Kasumi-1 (cell line): ENCODE measurements around the gene UROC1.

Source experiments
- DNase-seq, 2 experiments: peaks; one replicate each; lab custom pipeline; 2025; lab: John Stamatoyannopoulos, UW

UROC1 gene

GRCh38 chr3:126494970-126495230, 22.7 kb downstream of the UROC1 start:
- no peak for DNase-seq

- DNase-seq: no peak
These were observed 23.2 kb downstream of the UROC1 start for GRCh38 chr3:126494204-126494969.

GRCh38 chr3:126493739-126494138, 23.8 kb downstream of the UROC1 start:
- peak; percentile 71 to 79 for DNase-seq

DNA sequence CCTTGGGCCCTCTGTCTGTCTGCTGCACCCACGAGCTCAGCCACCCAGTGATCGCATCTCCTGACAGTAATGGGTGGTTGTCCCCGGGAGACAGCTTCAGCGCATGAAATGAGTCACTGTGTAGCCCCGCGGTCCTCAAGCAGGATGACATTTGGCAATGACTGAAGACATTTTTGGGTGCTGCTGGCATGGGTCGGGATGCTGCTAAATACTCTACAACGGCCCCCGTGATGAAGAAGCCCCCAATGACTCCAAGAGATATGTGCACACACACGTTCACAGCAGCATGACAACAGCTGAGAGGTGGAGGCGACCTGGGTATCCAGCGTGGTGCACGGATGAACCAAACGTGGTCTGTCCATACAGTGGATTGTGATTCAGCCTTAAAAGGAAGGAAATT, 24.5 kb downstream of the UROC1 start:
- DNase-seq: no peak

GRCh38 chr3:126491221-126492013, 26.2 kb downstream of the UROC1 start:
- peak; percentile 8 to 16 for DNase-seq

DNA sequence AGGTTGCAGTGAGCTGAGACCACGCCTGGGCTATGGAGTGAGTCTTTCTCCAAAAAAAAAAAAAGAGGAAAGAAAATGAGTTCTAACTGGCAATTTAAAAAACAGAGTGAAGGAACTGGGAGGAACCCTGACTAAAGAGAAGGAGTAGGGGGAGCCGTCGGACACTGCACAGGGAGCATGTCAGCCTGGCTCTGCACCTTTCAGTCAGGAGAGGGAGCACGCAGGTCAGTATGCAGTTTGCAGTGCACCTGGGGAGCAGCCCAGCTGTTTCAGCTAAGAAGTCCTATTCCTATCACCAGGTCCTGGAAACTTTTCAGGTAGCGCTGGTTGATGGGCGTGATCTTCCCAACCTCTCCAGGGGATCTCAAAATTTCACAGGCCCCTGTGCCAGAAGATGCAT, 27.0 kb downstream of the UROC1 start:
- no peak for DNase-seq

- DNase-seq: no peak
These were observed 28.5 kb downstream of the UROC1 start for GRCh38 chr3:126488886-126489569.

GRCh38 chr3:126488185-126488584, 29.4 kb downstream of the UROC1 start:
- DNase-seq: peak in 1 of 2 experiments; percentile 21

- peak; percentile 40 to 47 for DNase-seq
These were observed 30.3 kb downstream of the UROC1 start for GRCh38 chr3:126487151-126487771.

GRCh38 chr3:126486360-126486847, 31.2 kb downstream of the UROC1 start:
- DNase-seq: no peak

DNA sequence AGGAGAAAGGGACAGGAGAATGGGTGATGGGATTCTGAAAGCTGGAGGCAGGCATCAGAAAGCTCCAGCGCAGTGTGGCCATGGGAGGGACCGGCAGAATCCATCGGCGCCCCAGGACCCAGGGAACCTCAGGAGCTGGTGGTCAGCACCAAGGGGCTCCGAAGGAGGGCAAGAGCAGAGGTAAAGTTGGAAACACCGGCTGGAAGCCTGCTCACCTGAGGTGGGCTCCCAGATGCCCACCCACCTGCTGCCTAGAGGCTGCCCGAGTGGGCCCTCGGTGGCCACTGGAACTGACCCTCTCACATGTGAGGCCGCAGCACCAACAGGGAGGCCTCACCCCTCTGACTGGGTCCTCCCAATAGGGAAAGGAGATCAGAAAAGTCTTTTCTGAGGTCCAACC, 31.6 kb downstream of the UROC1 start:
- DNase-seq: no peak

DNA sequence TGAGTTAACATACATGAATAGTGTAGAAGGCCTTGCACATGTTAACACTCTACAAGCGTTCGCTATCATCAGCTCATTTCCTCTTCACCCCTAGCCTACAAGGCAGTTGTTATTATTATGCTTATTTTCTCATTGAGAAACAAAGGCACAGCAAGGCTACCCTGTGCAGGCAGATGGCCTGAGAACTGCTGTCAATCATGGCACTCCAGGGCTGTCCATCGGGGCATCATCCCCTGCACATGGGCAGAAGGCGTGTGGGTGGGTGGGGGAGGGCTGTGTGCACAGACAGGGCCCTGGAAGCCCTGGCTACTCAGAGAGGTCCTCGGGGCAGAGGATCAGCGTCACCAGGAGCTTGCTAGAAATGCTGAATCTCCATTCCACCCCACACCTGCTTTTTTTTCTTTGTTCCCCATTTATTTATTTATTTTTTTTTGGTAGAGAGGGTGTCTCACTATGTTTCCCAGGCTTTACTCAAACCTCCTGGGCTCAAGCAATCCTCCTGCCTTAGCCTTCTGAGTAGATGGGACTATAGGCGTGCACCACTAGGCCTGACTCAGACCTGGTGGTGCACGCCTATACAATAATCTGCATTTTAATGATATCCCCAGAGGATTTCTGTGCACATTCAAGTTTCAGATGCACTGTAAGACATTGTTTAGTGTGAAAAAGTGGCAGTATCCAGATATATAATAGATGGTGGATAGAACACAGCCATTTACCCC, 32.2 kb downstream of the UROC1 start:
- DNase-seq: no peak

DNA sequence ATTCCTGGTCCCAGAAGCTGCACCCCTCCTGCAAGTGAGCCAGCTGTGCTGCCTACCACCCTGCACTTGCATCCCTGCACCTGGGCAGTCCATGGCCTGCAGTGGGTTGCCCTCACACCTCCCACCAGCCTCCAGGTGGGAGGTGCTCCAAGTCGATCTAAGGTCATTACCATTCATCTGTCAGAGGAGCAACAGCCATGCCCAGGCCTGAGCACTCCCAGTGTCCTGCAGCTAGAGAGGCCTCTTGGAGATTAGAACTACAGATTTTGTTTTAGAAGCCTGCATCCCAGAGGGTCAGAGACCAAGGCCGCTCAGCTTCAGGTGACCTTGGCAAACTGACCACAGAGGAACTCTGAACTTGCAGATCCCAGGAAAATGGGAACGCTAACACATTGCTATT, 32.9 kb downstream of the UROC1 start:
- DNase-seq: no peak

DNA sequence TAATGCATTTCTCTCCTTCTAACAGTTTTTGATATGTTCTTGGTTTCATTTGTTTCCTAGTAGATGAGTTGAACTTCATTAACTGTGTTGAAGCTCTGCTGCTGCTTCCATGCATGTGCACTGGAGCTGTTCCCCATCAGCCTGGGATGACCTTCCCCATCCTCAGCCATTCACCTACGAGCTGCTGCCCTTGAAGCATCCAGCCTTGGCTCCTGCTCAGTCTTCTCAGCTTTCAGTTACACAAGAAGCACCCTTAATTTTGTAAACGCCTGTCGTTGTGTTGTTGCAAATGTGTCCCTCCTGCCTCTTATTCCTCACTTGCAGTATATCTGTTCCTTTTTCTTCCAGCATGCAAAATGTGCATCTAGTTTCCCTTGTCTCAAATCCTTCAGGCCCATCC, 33.4 kb downstream of the UROC1 start:
- DNase-seq: no peak

GRCh38 chr3:126483321-126483761, 34.2 kb downstream of the UROC1 start:
- DNase-seq: no peak

GRCh38 chr3:126482503-126483255, 34.9 kb downstream of the UROC1 start:
- DNase-seq: no peak

DNA sequence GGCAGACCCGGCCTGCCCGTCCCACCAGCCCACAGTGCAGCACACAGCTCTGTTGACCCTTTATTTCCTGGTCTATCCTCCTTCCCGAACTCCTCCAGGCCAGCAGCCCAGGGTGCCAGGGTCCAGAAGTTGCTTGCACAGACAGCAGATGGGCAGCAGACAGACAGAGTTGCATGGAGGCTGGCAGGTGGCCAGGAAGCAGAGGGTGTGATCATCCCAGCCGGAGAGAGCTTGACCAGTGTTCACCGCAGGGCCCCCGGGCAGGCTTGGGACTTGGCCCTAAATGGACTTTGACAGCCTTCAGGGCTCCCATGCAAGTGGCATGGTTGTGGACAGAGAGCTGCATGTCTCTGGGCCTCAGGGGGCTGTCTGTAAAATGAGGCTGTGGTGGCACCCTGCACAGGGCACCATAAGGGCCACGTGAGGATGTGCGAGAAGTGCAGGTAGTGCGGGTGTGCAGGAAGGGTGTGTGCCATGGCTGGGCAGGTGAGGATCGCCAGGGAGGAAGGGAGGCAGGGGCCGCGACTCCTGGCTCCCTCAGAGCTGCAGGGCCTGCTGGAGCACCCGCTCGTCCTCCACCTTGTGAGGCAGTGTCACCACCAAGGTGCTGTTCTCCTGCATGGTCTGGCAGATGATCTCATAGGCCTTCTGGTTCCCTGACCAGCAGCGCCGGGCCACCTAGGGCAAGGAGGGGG, 35.6 kb downstream of the UROC1 start:
- no peak for DNase-seq

DNA sequence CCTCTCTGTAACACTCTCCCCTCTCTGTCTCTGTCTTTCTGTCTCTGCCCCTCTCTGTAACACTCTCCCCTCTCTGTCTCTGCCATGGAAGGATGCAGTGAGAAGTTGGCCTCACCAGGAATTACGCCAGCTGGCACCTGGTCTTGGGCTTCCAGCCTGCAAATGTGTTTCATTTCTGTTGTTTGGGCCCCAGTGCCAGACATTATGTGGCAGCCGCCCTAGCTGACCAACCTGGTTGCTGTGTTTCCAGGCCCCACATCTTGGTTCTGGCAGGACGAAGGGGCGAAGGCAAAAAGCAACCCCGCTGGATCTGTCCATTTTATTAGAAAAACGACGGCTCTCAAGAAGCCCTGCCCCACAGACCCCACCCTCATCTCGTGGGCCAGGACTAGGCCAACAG, 36.7 kb downstream of the UROC1 start:
- no peak for DNase-seq

DNA sequence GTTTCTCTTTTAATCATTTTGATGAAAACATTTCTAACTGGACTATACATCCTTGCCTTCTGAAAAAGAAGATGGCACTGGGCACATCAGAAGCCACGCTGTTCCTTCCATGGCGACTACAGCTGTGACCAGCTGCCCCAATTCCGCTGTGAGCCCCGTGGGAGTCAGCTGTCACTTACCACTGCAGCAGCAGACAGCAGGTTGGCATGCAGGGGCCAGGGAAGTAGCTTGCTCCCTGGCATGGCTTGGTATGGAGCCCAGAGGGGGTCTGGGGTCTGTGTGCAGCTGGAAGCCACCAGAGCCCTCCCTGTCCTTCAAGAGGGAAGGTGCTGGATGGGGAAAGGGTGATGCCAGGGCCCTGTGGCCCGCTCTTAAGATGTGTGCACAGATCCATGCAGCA, 37.4 kb downstream of the UROC1 start:
- DNase-seq: no peak

DNA sequence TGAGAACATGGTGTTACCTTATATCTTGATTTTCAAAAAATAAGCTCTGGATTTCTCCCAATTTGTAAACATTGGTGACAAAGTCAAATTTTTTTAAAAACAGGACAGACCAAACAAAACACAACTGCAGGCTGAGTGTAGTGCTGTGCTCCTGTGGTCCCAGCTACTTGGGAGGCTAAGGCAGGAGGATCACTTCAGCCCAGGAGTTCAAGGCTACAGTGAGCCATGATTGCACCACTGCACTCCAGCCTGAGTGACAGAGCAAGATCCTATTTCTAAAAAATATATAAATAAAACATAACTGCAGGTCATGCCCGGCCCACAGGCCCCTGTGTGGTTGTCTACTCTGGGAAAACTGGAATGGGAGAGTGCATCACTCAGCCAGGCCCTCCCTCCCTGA, 37.9 kb downstream of the UROC1 start:
- no peak for DNase-seq
